Measurements from ENCODE around the gene PREX1.

DNA sequence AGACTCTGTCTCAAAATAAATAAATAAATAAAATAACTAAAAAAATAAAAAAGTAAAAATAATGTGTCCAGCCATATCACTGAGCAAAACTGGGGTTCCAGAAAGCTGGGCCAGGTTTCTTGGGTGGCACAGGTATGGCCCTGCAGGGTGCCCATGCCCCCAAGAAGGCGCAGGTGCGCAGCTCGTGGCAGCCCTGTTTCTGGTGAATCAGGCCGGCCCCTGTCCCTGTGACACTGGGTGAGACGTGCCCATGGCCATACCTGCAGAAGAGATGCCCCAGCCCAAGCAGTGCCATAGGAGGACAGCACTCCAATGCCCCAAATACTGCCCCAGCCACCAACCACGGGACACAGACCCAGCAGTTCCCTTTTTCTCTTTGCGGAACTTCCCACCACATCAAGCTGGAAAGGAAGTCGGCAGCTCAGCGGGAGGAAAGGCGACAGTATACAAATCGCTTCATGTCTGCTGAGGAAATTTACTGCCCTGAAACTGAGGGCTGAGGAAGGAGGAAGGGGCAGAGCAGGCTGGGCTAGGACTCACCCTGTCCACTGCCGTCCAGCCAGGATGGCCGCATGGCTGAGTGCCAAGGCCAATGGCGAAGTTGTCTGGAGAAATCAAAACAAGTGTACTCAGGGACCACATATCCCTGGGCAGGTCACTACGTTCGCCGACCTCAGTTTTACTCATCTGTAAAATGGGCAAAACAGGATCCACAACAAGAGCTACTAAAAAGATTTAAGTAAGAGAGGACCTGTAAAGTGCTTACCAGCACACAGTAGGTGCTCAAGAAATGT is 55.4 kb downstream of the PREX1 start:
- TF ChIP-seq, protein P1, sequence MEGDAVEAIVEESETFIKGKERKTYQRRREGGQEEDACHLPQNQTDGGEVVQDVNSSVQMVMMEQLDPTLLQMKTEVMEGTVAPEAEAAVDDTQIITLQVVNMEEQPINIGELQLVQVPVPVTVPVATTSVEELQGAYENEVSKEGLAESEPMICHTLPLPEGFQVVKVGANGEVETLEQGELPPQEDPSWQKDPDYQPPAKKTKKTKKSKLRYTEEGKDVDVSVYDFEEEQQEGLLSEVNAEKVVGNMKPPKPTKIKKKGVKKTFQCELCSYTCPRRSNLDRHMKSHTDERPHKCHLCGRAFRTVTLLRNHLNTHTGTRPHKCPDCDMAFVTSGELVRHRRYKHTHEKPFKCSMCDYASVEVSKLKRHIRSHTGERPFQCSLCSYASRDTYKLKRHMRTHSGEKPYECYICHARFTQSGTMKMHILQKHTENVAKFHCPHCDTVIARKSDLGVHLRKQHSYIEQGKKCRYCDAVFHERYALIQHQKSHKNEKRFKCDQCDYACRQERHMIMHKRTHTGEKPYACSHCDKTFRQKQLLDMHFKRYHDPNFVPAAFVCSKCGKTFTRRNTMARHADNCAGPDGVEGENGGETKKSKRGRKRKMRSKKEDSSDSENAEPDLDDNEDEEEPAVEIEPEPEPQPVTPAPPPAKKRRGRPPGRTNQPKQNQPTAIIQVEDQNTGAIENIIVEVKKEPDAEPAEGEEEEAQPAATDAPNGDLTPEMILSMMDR (IDR thresholded peaks at IDR 0.05) = no peak
- no peak for TF ChIP-seq POLR2AphosphoS5 (IDR thresholded peaks at IDR 0.05; ENCODE audit: low read depth, low read length)
- no peak for TF ChIP-seq SIN3A (IDR thresholded peaks at IDR 0.05; ENCODE audit: borderline replicate concordance, insufficient read depth, low read depth, low read length)

Measured in Panc1 (cell line).